Adrenal gland (tissue), 5 donors: ENCODE measurements around the gene MAML1.

ENCODE experiments used
- POLR2A ChIP-seq, 2 donors: fragments of 450-650 bp; IDR thresholded peaks; one replicate each; pipeline ENCODE4 v1.6.1; 2017; ENCODE audit warnings: antibody characterized with exemption in 2 of 2, mild to moderate bottlenecking in 2 of 2, moderate library complexity in 1 of 2
- TF ChIP-seq, protein P1 (sequence below), 6 experiments: fragments of 450-650 bp in 4 of 6; fragments of 200-600 bp in 2 of 6; sonication (generic) in 1 of 6; IDR thresholded peaks; 1 replicate in 5 of 6; 2 replicates in 1 of 6; pipeline versions ENCODE4 v1.5.1 to v1.8.0; 2016 to 2021; ENCODE audit warnings: antibody characterized with exemption in 6 of 6, mild to moderate bottlenecking in 2 of 6, moderate library complexity in 1 of 6
- donor health status: DM: no; HTN: no; CAD: no.

DNA sequence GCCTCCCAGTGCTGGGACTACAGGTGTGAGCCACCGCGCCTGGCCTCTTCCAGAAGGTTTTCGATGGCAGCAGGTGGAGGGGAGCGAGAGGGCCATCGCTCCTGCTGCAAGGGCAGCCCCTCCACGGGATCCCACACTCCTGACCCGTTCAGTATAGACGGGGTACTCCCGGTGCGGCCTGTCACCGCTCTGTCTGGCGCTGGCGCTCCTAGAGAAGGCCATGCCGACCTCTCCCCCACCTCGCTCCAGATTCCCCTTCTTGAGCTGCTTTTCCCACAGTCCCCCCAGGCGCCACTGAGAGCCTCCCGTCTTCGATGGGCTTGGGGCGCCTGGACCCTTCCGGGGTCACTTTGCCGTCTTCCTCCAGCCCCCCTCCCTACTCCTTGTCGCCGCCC lies 83.8 kb downstream of the MAML1 start:
- TF ChIP-seq, protein P1, sequence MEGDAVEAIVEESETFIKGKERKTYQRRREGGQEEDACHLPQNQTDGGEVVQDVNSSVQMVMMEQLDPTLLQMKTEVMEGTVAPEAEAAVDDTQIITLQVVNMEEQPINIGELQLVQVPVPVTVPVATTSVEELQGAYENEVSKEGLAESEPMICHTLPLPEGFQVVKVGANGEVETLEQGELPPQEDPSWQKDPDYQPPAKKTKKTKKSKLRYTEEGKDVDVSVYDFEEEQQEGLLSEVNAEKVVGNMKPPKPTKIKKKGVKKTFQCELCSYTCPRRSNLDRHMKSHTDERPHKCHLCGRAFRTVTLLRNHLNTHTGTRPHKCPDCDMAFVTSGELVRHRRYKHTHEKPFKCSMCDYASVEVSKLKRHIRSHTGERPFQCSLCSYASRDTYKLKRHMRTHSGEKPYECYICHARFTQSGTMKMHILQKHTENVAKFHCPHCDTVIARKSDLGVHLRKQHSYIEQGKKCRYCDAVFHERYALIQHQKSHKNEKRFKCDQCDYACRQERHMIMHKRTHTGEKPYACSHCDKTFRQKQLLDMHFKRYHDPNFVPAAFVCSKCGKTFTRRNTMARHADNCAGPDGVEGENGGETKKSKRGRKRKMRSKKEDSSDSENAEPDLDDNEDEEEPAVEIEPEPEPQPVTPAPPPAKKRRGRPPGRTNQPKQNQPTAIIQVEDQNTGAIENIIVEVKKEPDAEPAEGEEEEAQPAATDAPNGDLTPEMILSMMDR (IDR thresholded peaks at IDR 0.05): no peak
- no peak for TF ChIP-seq POLR2A (IDR thresholded peaks at IDR 0.05)
